GM19324 (cell line): ENCODE results near the gene RER1.
A peak's percentile ranks its signal among the peaks of the same experiment; 100 is the strongest.

Experiments used
- ATAC-seq: cut with Tn5 transposase; IDR thresholded peaks from one replicate; pipeline ENCODE4 v1.9.1; 2021; ENCODE audit warnings: mild to moderate bottlenecking, moderate library complexity; ENCODE audit not compliant: unreplicated experiment, low FRiP score

RER1 gene

DNA sequence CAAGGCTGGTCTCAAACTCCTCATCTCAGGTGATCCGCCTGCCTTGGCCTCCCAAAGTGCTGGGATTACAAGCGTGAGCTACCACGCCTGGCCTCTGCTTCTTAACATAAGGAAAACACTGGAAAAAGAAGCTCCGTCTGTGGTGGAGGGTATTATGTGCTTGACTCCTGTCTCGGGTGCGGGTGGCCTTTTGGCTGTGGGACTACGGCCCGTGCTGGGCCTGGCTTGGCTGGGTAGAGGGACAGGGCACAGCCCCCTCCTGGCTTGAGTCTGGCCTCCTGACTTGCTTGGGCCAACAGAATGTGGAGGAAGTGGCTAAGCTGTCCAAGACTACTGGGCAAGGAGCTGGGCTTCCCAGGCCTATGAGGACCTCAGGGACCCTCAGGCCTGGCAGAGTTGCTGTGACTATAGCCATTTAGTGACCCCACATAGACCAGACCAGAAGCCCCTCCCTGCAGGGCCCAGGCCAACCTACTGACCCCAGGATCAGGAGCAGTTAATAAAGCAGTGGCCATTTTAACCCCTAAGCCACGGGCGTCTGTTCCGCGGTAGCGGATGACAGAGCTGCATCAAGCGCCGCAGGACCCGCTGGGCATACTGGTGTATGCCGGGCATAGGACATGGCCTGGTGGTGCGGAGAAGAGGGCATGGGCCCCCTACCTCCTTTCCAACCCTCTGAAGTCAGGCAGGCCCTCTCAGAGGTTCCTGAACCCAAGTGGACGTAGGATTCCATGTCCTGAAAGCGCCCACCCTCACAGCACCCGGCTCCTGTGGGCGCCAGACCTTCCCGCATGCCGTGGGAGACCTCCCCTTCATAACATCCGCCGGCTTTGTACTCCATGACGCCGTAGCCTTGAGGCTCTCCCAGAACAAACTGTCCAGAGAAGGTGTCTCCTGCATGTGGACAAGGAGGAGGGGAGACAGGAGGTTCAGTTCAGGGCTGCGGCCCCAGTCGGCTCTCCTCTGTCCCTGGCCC, 4.7 kb upstream of the RER1 start:
- ATAC-seq, result no peak

DNA sequence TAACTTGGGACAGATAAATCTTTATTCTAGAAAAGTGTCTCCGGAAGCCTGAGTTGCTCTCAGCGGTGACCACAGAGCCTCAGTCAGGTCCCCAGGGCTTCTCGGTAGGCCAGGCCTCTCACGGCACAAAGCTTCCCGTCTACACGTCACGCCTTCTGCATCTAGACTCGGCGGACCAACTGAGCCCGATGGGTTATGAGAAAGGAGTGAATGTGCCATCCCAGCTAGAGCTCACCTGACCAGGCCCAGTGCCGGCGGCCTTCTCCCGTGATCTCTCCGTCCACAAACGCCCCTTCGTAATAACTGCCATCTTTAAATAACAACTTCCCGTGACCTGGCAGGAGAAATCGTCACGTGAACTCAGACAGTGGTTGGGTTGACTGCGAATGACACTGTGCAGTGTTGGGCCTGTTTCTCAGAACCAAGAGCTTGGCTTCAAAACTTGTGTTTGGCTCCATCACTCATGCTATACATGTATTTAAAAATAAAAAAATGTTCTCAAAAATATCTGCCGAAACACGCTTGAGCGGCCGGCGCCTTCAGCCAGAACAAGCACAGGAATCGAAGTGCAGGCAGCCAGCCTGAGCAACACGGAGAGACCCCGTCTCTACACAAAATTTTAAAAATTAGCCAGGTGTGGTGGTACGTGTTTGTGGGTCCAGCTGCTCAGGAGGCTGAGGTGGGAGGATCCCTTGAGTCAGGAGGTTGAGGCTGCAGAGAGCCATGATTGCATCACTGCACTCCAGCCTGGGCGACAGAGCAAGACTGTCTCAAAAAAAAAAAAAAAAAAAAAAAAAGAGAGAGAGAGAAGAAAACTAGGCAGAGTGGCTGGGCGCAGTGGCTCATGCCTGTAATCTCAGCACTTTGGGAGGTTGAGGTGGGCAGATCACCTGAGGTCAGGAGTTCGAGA, 3.4 kb upstream of the RER1 start:
- ATAC-seq, result no peak

DNA sequence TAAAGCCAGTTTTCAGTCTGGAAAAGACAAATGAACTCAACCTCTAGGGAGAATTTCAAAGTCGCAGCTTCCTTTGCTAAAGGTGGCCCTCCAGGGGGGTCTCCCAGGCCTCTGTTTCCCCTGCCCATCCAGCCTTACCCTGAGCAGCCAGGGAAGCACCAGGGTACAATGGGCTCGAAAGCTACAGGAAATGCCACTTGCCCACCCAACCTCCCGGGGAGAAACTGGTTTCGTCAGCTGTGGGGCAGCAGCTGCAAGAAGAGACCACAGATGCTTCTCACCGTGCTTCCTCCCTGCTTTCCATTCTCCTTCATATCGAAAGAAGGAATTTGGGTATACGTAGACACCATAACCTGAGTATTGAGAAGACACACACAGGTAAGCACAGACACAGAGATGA, 2.0 kb upstream of the RER1 start:
- no peak for ATAC-seq

DNA sequence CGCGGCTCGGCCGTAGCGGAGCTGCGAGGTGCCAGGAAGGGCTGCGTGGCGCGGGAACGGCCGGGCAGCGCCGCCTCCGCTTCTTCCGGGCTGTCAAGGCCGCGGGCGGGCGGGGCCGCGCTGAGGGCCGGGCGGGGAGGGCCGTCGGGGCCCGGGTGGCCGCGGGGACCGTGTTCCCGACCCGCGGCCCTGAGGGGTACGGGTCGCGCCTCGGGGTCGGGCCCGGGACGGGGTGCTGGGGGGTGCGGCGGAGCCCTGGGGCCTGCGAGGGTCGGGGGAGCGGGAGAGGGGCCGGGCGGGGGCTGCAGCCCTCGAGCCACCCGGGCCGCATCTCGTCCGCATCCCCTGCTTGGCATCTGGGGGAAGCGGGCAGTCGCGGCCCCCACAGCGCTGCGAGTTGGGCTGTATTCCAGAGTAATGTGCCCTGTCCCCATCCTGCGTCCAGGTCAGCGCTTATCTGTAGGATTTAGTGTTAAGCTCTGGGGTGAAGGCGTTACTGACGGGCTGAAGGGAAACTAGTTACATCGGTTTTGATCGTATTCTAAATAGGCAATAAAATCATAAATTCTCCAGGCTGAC, 379 bp downstream of the RER1 start:
- peak; percentile 15 for ATAC-seq

DNA sequence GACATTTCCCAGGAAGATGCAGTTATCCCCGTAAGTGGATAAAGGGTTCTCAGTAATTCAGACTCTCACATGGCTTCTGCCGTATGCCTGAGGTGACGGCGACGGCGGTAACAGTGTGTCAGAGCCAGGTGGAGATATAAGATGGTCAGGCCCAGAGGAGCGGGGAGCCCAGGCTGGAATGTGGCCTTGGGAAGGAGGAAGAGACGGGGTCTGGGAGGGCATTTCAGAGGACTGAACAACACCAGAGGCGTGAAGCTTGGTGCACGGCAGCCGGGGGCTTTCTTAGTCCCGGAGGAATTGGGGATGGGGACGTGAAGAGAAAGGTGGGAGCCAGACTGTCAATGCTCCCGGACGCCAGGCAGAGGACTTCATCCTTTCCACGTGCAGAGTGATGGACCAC, 1.0 kb downstream of the RER1 start:
- no peak for ATAC-seq

DNA sequence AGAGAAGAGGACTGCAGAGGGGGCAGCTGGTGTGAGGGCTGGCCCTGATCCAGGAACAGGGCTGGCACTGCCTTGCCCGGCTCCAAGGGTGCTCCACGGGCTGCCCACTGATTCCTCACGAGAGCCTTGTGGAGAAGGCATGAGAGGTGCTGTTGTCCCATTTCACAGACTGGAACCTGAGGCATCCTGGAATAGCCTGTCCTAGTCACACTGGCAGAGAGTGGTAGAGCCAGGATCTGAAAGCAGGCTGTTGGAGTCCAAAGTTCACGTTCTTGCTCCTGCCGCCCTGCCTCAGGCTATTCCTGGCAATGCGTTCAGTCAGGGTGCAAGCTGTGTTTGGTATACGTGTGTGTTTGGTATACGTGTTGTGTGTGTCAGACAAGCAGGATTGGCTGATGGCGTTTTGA, 1.8 kb downstream of the RER1 start:
- no peak for ATAC-seq

DNA sequence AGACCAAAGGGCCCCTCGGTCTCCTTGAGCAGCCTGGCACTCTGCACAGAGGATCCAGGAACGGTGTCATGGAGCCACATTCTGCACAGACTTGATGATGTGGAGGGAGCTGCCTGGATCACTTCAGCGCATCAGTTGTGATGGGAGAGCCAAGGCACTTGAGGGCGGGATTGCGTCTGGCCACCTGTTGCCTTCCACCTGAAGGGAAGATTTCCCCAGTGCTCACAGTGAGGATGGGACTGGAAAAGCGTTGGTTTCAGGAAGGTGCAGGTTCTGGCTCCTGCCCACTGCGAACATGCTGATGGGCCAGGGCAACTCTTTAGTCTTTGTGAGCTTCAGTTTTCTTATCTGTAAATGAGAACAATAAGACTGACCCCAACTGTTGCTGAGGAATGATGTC, 2.6 kb downstream of the RER1 start:
- ATAC-seq, result no peak

DNA sequence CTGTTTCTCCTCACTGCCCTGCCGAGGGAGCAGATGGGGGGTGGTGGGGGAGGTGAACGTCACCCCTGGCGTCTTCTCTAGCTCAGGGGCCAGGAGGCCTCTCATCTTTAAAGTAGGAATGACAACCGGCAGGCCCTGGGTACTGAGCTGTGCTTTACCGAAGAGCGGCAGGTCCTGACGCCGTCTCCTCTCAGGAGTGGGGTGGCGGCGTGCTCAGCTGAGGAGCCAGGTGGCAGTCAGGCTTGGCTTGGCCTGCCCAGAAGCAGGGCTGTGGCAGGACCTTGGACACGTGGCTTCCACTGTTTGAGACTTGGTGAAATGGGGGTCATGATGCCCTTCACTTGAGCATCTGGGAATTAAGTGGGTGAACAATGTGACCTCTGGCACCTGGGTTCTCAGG, 3.1 kb downstream of the RER1 start:
- no peak for ATAC-seq

DNA sequence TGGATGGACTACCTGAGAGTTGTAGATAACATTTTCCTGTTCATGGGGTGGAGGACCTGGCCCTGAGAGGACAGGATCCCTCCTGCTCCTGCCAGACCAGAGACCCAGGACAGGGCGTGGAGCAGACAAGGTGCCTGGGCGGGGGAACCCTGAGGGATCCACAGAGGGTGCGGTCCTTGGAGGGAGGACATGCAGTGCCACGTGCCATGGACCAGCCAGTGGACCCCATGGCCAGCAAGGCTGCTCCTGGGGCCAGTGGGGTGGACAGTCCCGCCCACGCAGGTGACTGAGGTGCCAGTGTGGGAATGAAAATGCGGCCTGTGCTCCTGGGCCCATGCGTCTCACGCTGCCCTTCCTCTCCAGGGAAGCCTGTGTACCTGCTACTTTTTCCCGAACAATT, 3.6 kb downstream of the RER1 start:
- no peak for ATAC-seq

DNA sequence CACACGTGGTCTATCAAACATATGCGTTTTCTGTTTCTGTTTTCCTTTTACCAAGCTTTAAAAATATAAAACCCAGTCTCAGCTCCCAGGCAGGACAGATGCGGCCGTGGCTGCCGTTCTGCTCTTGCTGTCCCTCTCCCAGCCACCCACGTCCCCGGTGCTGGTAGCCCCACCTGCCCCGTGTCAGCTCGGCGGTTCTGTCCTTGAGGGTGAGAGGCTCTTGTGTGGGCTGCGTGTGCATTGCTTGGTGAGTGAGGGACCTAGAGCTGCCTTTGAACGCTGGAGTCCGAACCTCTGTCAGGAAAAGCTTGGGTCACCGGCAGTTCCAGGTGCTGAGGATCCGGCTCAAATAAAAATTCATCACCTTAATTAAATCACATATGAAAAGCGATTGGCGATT, 4.4 kb downstream of the RER1 start:
- ATAC-seq, result no peak

DNA sequence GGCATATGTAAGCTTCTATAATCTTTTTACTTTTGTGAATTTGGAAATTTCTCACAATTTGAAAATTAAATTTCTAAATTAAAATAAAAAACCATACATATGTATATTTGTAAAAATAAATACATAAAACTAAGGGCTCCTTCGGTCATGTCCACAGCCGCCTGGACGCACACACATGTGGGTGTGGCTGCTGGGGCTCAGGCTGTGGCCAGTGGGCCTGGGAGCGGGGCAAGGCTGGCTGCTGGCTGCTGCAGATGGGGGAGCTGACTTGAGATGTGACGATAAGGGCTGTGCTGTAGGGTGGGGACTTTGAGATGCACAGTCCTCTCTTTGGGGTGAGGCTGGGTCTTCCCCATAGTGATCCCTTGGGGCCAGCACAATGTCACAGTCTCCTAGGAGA, 4.8 kb downstream of the RER1 start:
- no peak for ATAC-seq

DNA sequence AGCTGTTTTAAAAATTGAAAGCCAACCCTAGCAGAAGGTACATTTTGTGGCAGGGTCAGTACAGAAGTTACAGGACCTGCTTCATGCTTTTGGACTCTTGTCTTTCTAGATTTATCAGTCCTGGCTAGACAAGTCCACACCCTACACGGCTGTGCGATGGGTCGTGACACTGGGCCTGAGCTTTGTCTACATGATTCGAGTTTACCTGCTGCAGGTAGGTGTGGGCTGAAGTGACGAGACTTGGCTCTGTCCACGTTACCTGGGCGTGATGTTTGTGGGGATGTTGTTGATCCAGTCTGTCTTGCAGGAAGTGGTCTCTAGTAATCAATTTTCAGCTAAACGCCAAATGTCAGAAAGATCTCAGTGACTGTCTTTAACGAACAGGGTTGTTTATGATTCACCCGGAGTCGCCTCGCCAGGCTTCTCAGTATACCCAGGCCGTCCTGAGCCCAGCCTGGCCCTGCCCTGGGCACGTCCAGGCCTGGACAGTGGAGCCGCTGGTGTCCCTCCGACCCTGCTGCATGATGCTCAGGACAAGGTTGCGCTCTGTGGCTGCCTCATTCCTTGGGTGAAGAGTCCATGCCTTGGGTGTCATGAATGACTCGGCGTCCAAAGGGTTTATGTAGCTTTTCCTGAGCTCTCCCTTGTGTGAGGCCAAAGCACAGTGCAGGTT, 5.5 kb downstream of the RER1 start:
- no peak for ATAC-seq

DNA sequence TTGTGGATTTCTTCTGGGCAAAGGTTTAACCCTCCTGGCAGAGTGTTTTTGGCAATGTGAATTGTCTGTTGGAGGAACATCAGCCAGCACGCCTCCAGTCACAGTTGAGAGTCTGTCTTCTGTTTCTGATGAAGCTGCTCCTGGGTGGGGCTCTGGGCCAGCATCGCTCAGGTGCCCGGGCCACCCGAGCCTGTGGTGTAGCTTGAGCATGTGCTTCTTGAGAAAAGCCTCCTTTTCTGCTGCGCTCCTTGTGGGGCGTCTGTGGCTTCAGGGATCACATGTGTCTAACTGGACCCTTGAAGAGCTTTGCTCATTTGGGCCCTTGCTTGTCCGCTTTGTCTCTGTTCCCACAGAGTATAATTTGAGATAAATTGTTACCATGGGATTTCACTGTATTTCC, 7.2 kb downstream of the RER1 start:
- no peak for ATAC-seq

DNA sequence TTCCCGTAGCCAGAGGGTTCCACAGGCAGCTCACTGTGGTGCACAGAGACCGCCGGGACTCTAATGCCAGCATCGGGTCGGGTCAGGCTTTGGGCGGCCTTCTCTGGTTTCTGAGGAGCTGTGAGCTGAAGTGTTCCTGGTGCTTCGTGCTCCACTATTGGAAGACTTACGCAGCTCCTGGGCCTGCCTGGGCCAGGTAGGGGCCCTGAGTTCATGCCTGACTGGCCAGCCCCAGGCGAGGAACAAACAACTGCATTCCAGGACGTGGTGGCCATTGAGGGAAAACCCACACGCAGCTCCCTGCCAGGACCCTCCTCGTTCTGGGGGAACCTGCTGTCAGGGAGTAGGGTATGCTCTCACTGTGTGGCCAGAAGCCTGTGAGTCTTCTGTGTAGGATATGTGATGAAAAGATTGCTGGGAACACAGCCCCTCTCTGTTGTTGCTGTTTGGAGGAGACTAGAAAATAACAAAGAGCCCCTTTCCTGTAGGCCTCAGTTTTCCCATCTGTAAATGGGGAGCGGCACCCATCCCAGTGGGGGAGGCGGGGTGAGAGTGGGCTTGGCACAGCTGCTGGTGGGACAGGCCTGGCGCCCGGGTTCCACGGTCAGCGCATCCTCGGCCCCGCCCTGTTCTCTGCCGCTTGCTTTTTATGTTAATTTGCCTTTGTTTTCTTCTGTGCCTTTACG, 8.4 kb downstream of the RER1 start:
- ATAC-seq, result no peak

DNA sequence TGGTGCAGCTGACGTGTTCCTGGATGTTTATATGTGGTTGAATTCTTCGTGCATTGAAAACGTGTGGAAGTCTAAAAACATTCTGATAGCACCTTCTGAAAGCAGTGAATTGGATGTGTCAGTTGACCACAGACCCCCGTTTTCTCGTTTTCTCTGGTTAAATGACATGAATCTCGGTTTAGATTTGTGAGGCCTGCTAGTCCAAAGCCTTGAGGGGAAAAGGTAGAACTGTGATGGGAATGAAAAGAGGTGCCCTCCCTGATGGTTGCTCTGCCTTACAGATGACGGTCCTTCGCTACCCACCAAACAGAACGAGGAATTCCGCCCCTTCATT, 8.9 kb downstream of the RER1 start:
- no peak for ATAC-seq

DNA sequence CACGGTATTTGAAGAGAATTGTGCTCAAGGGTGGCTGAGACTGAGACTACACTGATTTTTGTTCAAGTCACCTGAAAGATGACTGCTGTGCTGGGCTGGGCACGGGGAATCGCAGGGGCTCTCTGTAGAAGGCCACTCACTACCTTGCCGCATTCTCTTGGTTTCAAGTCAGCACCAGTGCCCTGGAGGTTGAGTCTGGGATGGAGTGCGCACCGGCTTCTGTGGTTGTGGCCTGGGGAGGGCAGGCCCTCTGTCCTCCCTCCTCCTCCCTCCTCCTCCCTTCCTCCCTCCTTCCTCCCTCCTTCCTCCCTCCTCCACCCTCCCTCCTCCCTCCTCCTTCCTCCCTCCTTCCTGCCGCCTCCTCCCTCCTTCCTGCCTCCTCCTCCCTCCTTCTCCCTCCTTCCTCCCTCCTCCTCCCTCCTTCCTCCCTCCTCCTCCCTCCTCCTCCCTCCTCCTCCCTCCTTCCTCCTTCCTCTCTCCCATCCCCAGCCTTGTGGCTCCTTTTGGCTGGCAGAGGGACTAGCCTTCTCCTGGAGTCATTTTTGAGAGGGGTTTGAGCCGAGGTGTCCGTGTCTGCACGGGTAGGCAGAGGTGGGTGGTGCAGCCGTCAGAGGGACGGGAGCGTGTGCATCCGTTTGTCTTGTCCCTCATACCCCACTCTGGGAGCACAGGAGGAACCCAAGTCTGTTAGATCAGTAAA, 9.5 kb downstream of the RER1 start:
- no peak for ATAC-seq

DNA sequence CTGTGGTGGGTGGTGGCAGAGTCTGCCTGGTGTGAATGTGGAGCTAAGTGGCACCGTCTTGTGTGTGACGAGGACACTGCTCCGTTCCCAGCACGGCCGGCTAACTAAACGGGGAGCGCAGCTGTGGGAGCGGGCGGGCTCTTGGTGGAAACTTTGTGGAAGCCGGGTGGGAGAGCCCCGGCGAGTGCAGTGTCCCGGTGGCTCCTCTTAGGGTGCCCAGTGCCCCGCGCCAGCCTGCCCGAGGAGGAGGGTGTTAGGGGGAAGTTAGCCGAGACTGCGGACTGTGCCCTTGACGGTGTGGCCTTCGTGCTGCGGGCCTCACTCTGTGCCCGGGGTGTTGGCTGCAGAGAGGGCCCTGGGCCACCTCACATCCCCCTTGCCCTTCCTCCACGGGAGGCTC, 10.8 kb downstream of the RER1 start:
- no peak for ATAC-seq

DNA sequence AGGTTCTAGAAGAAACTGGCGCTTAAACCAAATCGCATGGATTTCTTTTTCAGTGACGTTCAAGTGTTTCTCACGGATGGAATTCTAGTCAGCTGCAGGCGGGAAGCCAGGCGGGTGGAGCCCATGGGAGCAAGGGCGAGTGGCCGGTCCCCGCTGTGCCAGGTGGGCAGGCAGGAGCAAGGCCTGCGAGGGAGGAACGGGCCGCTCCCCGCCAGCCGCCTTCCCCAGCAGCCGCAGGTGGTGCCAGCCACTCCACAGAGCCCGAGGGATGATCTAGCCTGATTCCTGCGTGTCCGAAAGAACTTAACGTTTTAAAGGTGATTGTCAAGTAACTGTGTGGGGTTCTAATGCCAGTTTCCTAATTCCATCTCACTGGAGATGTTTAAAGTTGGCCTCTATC, 11.6 kb downstream of the RER1 start:
- ATAC-seq, result no peak

DNA sequence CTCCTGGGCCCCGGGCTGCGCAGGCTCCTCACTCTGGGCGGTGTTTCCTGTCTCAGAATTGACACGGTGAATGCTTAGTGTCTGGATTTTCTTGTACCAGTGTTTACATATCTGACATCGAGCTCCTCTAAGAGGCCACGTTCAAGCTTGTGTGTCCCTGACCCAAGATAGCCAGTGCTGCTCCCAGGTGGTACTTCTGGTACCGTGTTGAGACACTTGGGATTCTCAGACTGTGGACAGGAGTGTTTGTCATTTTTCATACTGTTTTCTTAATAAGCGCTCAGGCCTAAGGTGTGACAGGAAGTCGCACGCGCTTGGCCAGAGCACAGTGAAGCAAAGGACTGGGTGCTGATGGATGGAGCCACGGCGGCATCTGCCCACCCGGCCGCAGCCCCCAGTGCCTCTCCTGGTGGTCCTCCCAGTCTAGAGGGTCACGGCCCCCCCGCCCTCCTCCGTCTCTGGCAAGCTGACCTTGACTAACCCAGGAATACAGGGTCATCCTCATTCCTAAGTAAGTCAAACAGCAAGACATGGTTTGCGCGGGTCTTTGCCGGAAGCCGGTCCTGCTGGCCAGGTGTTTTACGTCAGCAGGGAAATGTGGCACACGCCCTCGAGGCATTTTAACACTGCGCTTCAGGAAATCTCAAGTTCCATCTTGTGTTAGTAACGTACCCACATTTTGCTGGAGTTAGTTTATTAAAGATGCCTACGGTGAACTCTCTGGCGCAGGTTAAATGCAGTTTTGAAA, 12.7 kb downstream of the RER1 start:
- no peak for ATAC-seq
